Ovary (tissue), 9 donors: ENCODE results near the gene PRPF40A. TPM values are rescaled to one million over a fixed set of nuclear protein-coding genes. Genes with fewer than 3 reads are reported as not detected.

Experiments
- DNase-seq, 5 donors: peaks; one replicate each; pipeline ENCODE4 v3.0.0-alpha.2; 2019 to 2020
- H3K27ac ChIP-seq, 2 donors: fragments of 200-600 bp; one replicate each; pipeline versions ENCODE4 v1.5.1 to v1.8.0; 2019 to 2022
- H3K27me3 ChIP-seq: fragments of 200-600 bp; one replicate; pipeline ENCODE4 v1.8.0; 2022
- H3K36me3 ChIP-seq: fragments of 200-600 bp; sonication (generic); one replicate; pipeline ENCODE4 v1.5.1; 2019
- H3K4me1 ChIP-seq: one replicate; pipeline ENCODE4 v1.8.1; 2013; ENCODE audit warnings: mild to moderate bottlenecking, moderate library complexity; ENCODE audit not compliant: insufficient read depth
- H3K4me3 ChIP-seq: fragments of 200-600 bp; sonication (generic); one replicate; pipeline ENCODE4 v1.5.1; 2017
- H3K9me3 ChIP-seq, 2 donors: fragments of 200-600 bp in 1 of 2; sonication (generic) in 1 of 2; one replicate each; pipeline versions ENCODE4 v1.5.1 to v1.8.1; 2013 to 2019; ENCODE audit warnings: mild to moderate bottlenecking in 1 of 2, moderate library complexity in 1 of 2
- CTCF ChIP-seq, 3 donors: fragments of 450-650 bp in 2 of 3; fragments of 200-600 bp in 1 of 3; IDR thresholded peaks; one replicate each; pipeline versions ENCODE4 v1.5.1 to v1.8.0; 2016 to 2022; ENCODE audit warnings: antibody characterized with exemption in 3 of 3, mild to moderate bottlenecking in 1 of 3
- EP300 ChIP-seq: sonication (generic); formaldehyde crosslinking; IDR thresholded peaks from one replicate; pipeline ENCODE4 v1.6.1; 2017; ENCODE audit warnings: antibody characterized with exemption
- POLR2A ChIP-seq: fragments of 450-650 bp; IDR thresholded peaks from one replicate; pipeline ENCODE4 v1.6.1; 2017; ENCODE audit warnings: antibody characterized with exemption, mild to moderate bottlenecking, moderate library complexity
- WGBS, 3 donors: extraction: QIAGEN DNeasy Blood & Tissue Kit in 1 of 3; methylation state at CpG; one replicate each; pipeline versions ENCODE4 v1.1.5 to v1.1.7; 2013 to 2017; 5-methylcytosine and 5-hydroxymethylcytosine counted together
- intact Hi-C, 4 donors: fragments of 100-400 bp; cut with DNase I; formaldehyde crosslinking; loops; one replicate each; pipeline versions ENCODE4 v1.11.0 to v1.15.1; 2022 to 2023
- polyA plus RNA-seq, 2 donors: library from polyadenylated mRNA; stranded (reverse); fragments of 200-250 nt in 1 of 2; fragments of 350-450 nt in 1 of 2; fragmentation: Illumina TruSeq in 1 of 2; extraction: RNeasy Lipid Tissue Mini Kit (QIAGEN cat#74804) in 1 of 2; gene quantifications; one replicate each; pipeline ENCODE4 v1.2.3, GENCODE V29; 2013 to 2014
- total RNA-seq, 7 donors: library from RNA; depleted of rRNA in 2 of 7; stranded (reverse); fragments of >200 nt in 2 of 7; fragmentation: NEBNext Ultra II Directional in 3 of 7; extraction: Animal tissue kit (Norgen Biotek cat#: 25700) in 3 of 7; gene quantifications; one replicate each; pipeline versions ENCODE4 v1.1.0 to v1.2.4, GENCODE V29; 2016 to 2023
- donor health status: DM: no; HTN: no; CAD: no; lungs with moderate emphysema.
- donor health status: DM: no; HTN: no; CAD: no.
- donor health status: Bipolar disorder and iron deficiency.
- donor health status: DM: yes; HTN: yes; CAD: no.
- donor health status: DM: no; HTN: no; CAD: no.
- donor health status: DM: yes; HTN: yes; CAD: no.

Gene PRPF40A
- total and polyA plus RNA-seq, 9 donors, result 27.5 to 81.9 (median 61.9) TPM

- DNase-seq, result no peak
- peaks cover 3% of the 10 kb centered on the region for H3K4me1 ChIP-seq
- no peak for TF ChIP-seq POLR2A
- no peak for TF ChIP-seq CTCF (IDR thresholded peaks at IDR 0.05)
- no peak for TF ChIP-seq EP300
- H3K4me3 ChIP-seq, result no peak overlapping the region
- H3K27me3 ChIP-seq, result no peaks in the 10 kb centered on the region
- no peaks in the 10 kb centered on the region for H3K36me3 ChIP-seq
- H3K27ac ChIP-seq, result no peak overlapping the region
- H3K9me3 ChIP-seq, result no peaks in the 10 kb centered on the region
- WGBS, 3 donors, result 7 to 17% (median 12%) methylated on average over 2 of the region's 2 CpGs
- intact Hi-C loops, result no loop called here
Measured at GRCh38 chr2:152606941-152607340, 110.3 kb downstream of the PRPF40A start.

GRCh38 chr2:152606081-152606480, 111.2 kb downstream of the PRPF40A start:
- H3K9me3 ChIP-seq, result no peaks in the 10 kb centered on the region
- 89 to 96% (median 96%) methylated on average over 1 of the region's 1 CpG for WGBS, 3 donors
- TF ChIP-seq POLR2A (no peak), EP300 (no peak)
- no peak overlapping the region for H3K27ac ChIP-seq
- H3K4me3 ChIP-seq, result no peak overlapping the region
- H3K4me1 ChIP-seq, result peaks cover 3% of the 10 kb centered on the region
- no peaks in the 10 kb centered on the region for H3K27me3 ChIP-seq
- H3K36me3 ChIP-seq, result no peaks in the 10 kb centered on the region
- no peak for DNase-seq
- intact Hi-C loops, result no loop called here

DNA sequence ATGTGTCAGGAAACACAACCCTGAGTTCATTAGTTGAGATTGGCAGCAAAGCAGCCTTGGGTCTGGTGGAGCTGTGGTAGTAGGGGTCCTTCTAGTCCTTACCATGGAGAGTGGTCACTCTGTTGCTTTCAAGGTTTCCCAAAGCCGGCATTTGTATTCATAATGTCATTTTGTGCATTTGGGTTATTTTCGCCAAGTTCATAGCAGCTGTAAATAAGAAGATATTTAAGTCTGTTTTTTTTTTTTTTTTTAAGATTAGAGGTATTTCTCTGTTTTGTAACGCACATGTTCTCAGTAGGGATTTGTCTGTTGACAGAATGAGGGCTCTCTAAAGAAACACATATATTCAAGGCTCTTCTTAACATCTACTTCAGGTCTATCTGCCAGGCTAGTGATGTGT, 114.1 kb downstream of the PRPF40A start:
- intact Hi-C loops, result no loop called here
- no peak overlapping the region for H3K27ac ChIP-seq
- H3K4me1 ChIP-seq, result no peaks in the 10 kb centered on the region
- H3K4me3 ChIP-seq, result no peak overlapping the region
- no peaks in the 10 kb centered on the region for H3K27me3 ChIP-seq
- DNase-seq, result no peak
- WGBS, 3 donors, result 88 to 93% (median 90%) methylated on average over 3 of the region's 3 CpGs
- no peaks in the 10 kb centered on the region for H3K36me3 ChIP-seq
- no peak for TF ChIP-seq CTCF (IDR thresholded peaks at IDR 0.05)
- TF ChIP-seq POLR2A, result no peak
- no peak for TF ChIP-seq EP300
- H3K9me3 ChIP-seq, result no peaks in the 10 kb centered on the region

- no peak for TF ChIP-seq EP300
- no peak for TF ChIP-seq POLR2A
- TF ChIP-seq CTCF (IDR thresholded peaks at IDR 0.05), result no peak
- Histone ChIP-seq H3K4me1 (no peaks in the 10 kb centered on the region), H3K27ac (no peak overlapping the region), H3K27me3 (no peaks in the 10 kb centered on the region), H3K36me3 (no peaks in the 10 kb centered on the region), H3K4me3 (no peak overlapping the region), H3K9me3 (no peaks in the 10 kb centered on the region)
- no peak for DNase-seq
- intact Hi-C loops, result no loop called here
- 88 to 92% (median 89%) methylated on average over 8 of the region's 8 CpGs for WGBS, 3 donors
Measured at GRCh38 chr2:152602750-152603149, 114.5 kb downstream of the PRPF40A start.

Other genes starting within 250 kb of the PRPF40A start
- gene ARL6IP6, start 1.2 kb upstream of the PRPF40A start, total RNA-seq, result 10 to 100 TPM; 11.1 to 38.6 (median 14.4) TPM
- gene ARL6IP6, start 1.2 kb upstream of the PRPF40A start, polyA plus RNA-seq, result 10 to 100 TPM; 13.2 to 18.3 TPM